ENCODE results near the gene NPNT. TPM values are rescaled to one million over a fixed set of nuclear protein-coding genes. Genes with fewer than 3 reads are reported as not detected.

Gene NPNT
- total RNA-seq, 2 donors from 2014 or later: not detected

DNA sequence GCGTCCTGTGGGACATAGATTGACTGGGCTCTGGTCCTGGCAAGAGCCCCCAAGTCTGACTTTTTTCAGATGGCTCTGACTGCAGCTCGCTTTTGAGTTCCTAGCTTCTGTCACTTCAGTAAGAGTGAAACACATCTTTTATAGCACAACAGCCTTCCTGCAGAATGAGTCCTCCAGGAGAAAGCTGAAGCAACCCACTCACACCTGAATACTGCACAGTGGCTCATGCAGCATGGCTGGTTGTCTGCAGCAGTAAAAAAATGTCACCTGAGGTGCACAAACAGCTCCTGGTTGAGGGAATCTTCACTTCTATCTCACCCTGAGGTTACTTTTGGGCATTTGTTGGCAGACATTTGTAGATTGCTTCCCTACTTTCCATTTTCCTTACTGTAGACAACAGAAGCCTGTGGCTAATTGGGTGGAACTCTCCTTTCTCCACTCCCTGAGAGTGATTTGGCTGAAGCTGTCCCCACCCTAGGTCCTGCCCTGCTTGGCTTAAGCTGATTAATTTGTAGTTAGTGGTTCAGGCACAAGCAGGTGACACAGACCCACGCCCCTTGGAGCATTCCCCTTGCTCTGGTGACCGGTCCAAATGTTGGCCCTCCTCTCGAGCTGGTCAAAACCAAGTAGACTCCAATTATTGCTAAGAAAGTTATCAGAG lies 99.7 kb downstream of the NPNT start:
- Mint-ChIP-seq H3K4me3 (no peak overlapping the region), H3K36me3 (no peaks in the 10 kb centered on the region), H3K27ac (no peak overlapping the region), H3K4me1 (ENCODE audit: low read depth in 2 of 2) (no peaks in the 10 kb centered on the region), H3K27me3 (no peaks in the 10 kb centered on the region), H3K9me3 (peaks cover 8% of the 10 kb centered on the region)
- no peak for DNase-seq (ENCODE audit: low spot score)
- no peak for ATAC-seq

DNA sequence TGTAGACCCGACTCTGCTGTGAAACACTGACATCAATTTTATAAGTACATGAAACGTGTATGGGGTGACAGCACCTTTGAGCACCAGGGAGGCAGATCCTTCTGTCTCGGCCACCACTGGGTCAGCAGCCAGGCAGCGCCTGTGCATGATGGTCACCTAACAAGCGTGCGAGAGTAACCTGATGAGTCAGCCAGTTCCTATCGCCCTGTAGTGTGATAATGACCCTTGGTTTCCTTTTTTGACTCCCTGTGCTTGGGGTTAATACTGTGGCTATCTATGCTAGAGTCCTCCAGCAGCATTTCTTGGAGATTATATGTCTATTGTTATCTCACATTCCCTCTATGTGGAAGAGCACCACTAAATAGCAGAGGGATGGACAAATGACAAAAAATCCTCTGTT lies 101.6 kb downstream of the NPNT start:
- no peak overlapping the region for H3K4me3 Mint-ChIP-seq
- H3K4me1 Mint-ChIP-seq (ENCODE audit: low read depth in 2 of 2): no peaks in the 10 kb centered on the region
- no peaks in the 10 kb centered on the region for H3K27me3 Mint-ChIP-seq
- H3K9me3 Mint-ChIP-seq: peaks cover 11% of the 10 kb centered on the region
- DNase-seq (ENCODE audit: low spot score): no peak
- H3K36me3 Mint-ChIP-seq: no peaks in the 10 kb centered on the region
- H3K27ac Mint-ChIP-seq: no peak overlapping the region
- no peak for ATAC-seq

DNA sequence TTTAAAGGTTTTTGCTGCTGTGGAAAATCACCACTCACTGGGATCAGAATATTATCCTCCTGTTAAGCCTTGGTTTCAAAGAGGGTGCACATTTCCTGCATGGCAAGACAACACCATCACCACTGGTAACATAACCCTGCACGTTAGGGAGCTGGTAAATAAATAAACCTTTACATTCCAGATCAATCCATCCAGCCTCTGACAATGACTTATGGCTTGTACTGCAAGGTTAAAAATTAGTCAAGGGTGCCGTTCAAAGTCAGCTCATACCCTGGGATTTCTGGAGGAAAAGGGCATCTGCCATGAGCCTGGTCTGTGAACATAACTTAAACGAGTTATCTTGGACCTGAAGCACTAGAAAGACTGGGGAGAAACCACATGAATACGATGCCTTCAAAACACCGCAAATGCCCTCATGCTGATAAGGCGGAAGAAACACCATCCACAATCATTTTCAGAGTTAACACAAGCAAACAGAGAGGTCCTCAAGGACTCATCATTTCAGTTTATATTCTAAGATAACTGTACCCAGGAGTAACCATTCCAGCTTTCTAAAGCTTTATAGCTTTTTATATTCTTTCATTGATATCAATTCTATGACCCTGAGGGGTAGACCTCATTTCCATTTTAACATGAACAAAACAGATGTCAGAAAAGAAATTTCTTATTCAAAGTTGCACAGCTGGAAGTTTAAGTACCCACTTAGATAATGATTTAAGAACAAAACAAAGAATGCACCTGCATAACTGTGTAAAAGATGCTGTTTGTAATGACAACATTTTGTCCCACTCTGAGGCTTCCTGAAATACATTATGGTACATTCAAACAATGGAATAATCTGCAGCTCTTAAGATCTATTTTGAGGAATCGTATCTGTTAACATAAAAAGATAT lies 103.1 kb downstream of the NPNT start:
- Mint-ChIP-seq H3K4me3 (no peak overlapping the region), H3K27me3 (no peaks in the 10 kb centered on the region), H3K4me1 (ENCODE audit: low read depth in 2 of 2) (no peaks in the 10 kb centered on the region), H3K27ac (no peak overlapping the region), H3K36me3 (no peaks in the 10 kb centered on the region), H3K9me3 (peaks cover 11% of the 10 kb centered on the region)
- DNase-seq (ENCODE audit: low spot score) (no peak), ATAC-seq (no peak)

DNA sequence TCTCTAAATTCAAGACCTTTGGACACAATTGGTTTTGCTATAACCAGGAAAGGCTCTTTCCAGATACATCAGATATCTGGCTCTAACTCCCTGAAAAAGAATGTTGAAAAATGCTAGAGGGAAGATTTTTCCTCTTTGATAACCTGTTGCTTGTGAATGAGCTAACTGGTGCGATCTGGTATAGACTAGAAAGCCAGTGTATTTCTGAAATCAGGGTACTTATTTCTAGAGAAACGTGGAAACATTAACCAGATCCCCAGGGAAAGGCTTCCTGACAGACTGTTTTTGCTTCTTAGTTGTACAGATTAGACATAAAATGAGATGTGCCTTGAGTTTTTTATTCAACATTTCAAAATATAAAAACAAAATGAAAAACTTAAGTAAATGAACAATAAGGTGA lies 107.7 kb downstream of the NPNT start:
- no peak for ATAC-seq
- H3K27me3 Mint-ChIP-seq: no peaks in the 10 kb centered on the region
- no peak overlapping the region for H3K4me3 Mint-ChIP-seq
- no peaks in the 10 kb centered on the region for H3K36me3 Mint-ChIP-seq
- DNase-seq (ENCODE audit: low spot score): no peak
- peaks cover 8% of the 10 kb centered on the region for H3K9me3 Mint-ChIP-seq
- H3K27ac Mint-ChIP-seq: no peak overlapping the region
- no peaks in the 10 kb centered on the region for H3K4me1 Mint-ChIP-seq (ENCODE audit: low read depth in 2 of 2)

DNA sequence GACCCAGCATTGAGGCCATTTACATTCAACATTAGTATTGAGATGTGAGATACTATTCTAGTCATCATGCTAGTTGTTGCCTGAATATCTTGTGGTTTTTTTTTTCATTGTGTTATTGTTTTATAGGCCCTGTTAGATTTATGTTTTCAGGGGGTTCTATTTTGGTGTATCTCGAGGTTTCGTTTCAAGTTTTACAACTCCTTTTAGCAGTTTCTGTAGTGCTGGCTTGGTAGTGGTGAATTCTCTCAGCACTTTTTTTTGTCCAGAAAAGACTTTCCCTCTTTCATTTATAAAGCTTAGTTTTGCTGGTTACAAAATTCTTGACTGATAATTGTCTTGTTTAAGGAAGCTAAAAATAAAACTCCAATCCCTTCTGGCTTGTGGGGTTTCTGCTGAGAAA lies 115.5 kb downstream of the NPNT start:
- Mint-ChIP-seq H3K36me3 (peaks cover 21% of the 10 kb centered on the region), H3K27me3 (no peaks in the 10 kb centered on the region), H3K9me3 (peaks cover 27% of the 10 kb centered on the region), H3K4me1 (ENCODE audit: low read depth in 2 of 2) (no peaks in the 10 kb centered on the region), H3K4me3 (no peak overlapping the region), H3K27ac (no peak overlapping the region)
- ATAC-seq: no peak
- DNase-seq (ENCODE audit: low spot score): no peak

DNA sequence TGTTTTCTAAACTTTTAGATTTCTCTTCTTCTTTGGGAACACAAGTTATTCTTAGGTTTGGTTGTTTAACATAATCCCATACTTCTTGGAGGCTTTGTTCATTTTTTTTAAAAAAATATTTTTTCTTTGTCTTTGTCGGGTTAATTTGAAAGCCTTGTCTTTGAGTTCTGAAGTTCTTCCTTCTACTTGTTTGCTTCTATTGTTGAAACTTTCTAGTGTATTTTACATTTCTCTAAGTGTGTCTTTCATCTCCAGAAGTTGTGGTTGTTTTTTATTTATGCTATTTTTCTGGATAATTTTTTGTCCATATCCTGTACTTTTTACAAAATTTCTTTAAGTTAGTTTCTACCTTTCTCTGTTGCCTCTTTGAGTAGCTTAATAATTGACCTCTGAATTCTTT lies 116.1 kb downstream of the NPNT start:
- H3K4me1 Mint-ChIP-seq (ENCODE audit: low read depth in 2 of 2): no peaks in the 10 kb centered on the region
- H3K36me3 Mint-ChIP-seq: peaks cover 21% of the 10 kb centered on the region
- ATAC-seq (no peak), DNase-seq (ENCODE audit: low spot score) (no peak)
- H3K4me3 Mint-ChIP-seq: no peak overlapping the region
- H3K9me3 Mint-ChIP-seq: peaks cover 27% of the 10 kb centered on the region
- no peak overlapping the region for H3K27ac Mint-ChIP-seq
- no peaks in the 10 kb centered on the region for H3K27me3 Mint-ChIP-seq

DNA sequence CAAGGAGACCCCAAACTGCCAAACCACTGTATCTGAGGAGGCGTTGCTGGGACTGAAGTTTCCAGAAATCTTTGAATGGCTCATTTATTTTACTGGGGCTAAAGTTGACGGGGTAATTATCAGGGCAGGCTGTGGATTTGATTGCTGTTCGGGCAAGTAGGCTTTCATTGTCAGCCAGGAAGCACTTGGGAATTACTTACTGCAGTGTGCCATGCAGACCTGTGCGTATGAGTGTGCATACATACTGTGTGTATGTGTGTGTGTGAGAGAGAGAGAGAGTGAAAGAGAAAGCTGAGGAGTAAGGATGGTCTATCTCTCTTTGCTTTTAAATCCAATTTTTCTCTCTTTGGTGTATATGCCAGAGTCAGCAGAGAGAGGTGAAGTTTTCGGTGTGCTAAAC lies 122.7 kb downstream of the NPNT start:
- Mint-ChIP-seq H3K4me3 (no peak overlapping the region), H3K27me3 (no peaks in the 10 kb centered on the region), H3K36me3 (peaks cover 5% of the 10 kb centered on the region), H3K9me3 (peaks cover 16% of the 10 kb centered on the region), H3K4me1 (ENCODE audit: low read depth in 2 of 2) (no peaks in the 10 kb centered on the region), H3K27ac (no peak overlapping the region)
- ATAC-seq (no peak), DNase-seq (ENCODE audit: low spot score) (no peak)

DNA sequence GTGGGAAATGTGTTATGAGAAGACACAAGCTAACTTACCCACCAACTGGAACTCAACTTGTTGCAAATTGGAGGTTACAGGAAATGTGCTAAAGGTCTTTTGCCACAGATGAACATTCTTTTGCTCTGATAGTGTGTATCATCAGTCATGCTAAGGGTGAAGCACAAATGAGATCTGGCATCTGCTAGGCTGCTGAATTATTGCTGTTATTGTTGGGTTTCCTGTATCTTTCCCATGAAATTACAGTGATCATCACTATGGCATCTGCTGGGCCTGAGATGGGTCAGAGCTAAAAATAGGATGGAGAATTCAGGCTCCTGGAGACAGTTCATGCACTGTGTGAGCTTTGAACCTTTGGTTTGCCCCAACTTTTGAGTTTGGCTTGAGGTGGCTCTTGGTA lies 124.5 kb downstream of the NPNT start:
- H3K9me3 Mint-ChIP-seq: peaks cover 9% of the 10 kb centered on the region
- H3K36me3 Mint-ChIP-seq: no peaks in the 10 kb centered on the region
- no peak for ATAC-seq
- DNase-seq (ENCODE audit: low spot score): no peak
- H3K4me3 Mint-ChIP-seq: no peak overlapping the region
- H3K4me1 Mint-ChIP-seq (ENCODE audit: low read depth in 2 of 2): no peaks in the 10 kb centered on the region
- no peaks in the 10 kb centered on the region for H3K27me3 Mint-ChIP-seq
- no peak overlapping the region for H3K27ac Mint-ChIP-seq

Other genes starting within 250 kb of the NPNT start
- gene INTS12, start 186.8 kb upstream of the NPNT start, total RNA-seq: 10 to 100 TPM; 20.4 to 24.4 TPM
- gene GSTCD, start 186.7 kb upstream of the NPNT start, total RNA-seq: 10 to 100 TPM; 17.1 to 24.8 TPM